ENCODE data around the gene RGS8.

The RGS8 gene

DNA sequence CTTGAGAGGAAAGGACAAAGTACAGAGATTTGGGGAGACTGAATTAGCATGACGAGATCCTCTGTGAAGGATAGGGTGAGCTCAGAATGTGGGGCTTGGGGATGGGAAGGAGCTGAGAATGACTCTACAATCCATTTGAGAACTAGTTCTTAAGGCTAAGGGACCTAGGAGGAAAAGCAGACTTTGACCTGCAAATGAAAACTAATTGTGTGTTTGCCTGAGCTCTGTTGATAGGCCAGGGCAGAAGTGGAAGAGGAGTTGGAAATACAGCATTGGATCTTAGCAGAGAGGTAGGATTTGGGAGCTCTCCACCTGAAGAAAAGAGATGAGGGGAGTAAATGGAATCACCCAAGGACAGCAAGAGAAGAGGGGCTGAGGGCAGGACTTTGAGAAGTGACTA lies 2.1 kb upstream of the RGS8 start:
- no peak overlapping the region for H3K4me3 Mint-ChIP-seq

DNA sequence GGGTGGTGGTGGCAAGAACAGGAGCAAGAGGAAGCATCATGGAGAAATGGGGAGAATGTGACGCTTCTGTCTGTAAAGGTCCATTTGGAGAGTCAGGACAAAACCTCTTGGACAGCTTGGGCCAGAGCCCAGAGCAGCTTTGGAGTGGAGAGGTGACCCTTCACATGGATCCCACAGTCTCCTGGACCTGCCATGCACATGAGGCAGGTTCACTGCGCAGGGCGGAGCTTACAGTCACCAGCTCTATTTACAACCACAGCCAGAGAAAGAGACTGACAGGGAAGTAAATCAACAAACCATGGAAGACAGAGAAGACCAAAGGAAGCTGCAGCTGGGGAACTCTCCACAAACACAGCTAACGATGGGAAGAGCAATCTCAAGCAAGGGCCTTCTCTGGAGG lies 828 bp upstream of the RGS8 start:
- H3K27me3 Mint-ChIP-seq: peaks cover 10% of the 10 kb centered on the region
- H3K4me3 Mint-ChIP-seq: no peak overlapping the region
- H3K27ac Mint-ChIP-seq: no peak overlapping the region
- no peaks in the 10 kb centered on the region for H3K9me3 Mint-ChIP-seq (ENCODE audit: low read depth)
- no peaks in the 10 kb centered on the region for H3K4me1 Mint-ChIP-seq (ENCODE audit: low read depth)
- H3K36me3 Mint-ChIP-seq: no peaks in the 10 kb centered on the region

More for the DNA sequence above, 2.1 kb upstream of the RGS8 start:
- H3K9me3 Mint-ChIP-seq (ENCODE audit: low read depth): no peaks in the 10 kb centered on the region
- H3K27me3 Mint-ChIP-seq: peaks cover 12% of the 10 kb centered on the region
- H3K27ac Mint-ChIP-seq: no peak overlapping the region
- H3K36me3 Mint-ChIP-seq: no peaks in the 10 kb centered on the region
- H3K4me1 Mint-ChIP-seq (ENCODE audit: low read depth): no peaks in the 10 kb centered on the region

DNA sequence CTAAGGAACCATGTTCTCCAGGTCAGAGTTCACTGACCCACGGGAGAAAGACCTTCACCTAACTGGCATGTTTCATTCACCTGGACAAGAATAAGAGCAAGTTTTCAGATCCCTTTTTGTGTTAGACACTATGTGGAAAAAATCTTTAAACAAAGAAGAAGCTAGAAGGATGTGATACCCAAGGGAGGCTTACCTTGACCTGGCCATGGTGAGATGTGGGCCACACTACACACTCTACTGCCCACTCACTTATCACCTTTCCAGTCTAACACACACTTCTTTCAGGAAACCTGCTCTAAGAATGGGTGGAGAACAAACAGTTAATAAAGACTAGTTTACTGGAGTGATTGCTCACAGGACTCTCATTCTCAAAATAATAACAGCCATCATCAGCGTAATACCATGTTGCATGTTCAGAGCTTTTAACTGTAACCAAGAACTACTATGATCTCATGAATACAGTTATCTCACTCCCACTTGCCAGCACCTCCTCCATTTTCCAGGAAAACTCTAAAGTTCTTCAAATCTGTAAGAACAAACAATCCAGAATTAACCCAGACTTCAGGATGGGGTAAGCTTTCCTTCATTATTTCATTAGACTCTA lies 1.4 kb downstream of the RGS8 start:
- Mint-ChIP-seq H3K36me3 (no peaks in the 10 kb centered on the region), H3K27me3 (peaks cover 8% of the 10 kb centered on the region), H3K27ac (no peak overlapping the region), H3K4me1 (ENCODE audit: low read depth) (no peaks in the 10 kb centered on the region), H3K9me3 (ENCODE audit: low read depth) (no peaks in the 10 kb centered on the region), H3K4me3 (no peak overlapping the region)

DNA sequence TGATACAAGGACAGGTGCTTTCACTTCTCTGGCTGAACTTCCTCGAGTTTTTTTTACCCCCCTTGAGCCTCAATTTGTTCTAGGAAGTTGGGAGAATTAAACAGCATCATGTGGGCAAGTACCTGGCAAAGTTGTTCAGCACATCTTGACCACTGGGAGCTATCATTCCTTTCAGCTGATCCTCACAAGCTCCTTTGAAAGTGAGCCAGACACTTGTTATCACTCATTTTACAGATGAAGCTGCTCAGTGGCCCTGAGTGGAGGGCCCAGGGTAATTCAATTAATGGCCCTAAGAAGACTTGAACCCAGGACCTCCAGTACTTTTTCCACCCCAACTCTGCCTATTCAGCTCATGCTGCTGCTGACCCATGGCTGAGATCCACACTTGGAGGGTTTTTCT lies 2.0 kb downstream of the RGS8 start:
- H3K36me3 Mint-ChIP-seq: no peaks in the 10 kb centered on the region
- no peaks in the 10 kb centered on the region for H3K9me3 Mint-ChIP-seq (ENCODE audit: low read depth)
- no peak overlapping the region for H3K27ac Mint-ChIP-seq

DNA sequence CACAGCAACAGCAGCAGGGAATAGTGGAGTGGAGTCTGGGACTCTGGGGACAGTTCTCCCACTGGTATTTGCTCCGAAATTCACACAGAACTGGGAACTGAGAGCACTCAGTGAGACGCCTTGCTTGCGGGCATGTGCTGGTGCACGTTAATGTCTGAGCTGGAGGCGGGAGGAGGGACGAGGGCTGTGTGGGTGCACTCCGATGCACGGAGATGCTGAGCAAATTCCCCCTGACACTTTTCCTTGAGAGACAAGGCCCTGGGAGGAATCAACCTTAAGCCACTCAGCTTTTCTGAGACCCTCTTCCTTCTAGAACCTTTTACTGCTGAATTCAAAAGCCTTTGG lies 2.8 kb downstream of the RGS8 start:
- Mint-ChIP-seq H3K27me3 (peaks cover 8% of the 10 kb centered on the region), H3K4me3 (no peak overlapping the region), H3K9me3 (ENCODE audit: low read depth) (no peaks in the 10 kb centered on the region), H3K36me3 (no peaks in the 10 kb centered on the region), H3K4me1 (ENCODE audit: low read depth) (no peaks in the 10 kb centered on the region), H3K27ac (no peak overlapping the region)

More for the DNA sequence above, 2.0 kb downstream of the RGS8 start:
- H3K4me1 Mint-ChIP-seq (ENCODE audit: low read depth): no peaks in the 10 kb centered on the region
- H3K27me3 Mint-ChIP-seq: peaks cover 8% of the 10 kb centered on the region
- no peak overlapping the region for H3K4me3 Mint-ChIP-seq

DNA sequence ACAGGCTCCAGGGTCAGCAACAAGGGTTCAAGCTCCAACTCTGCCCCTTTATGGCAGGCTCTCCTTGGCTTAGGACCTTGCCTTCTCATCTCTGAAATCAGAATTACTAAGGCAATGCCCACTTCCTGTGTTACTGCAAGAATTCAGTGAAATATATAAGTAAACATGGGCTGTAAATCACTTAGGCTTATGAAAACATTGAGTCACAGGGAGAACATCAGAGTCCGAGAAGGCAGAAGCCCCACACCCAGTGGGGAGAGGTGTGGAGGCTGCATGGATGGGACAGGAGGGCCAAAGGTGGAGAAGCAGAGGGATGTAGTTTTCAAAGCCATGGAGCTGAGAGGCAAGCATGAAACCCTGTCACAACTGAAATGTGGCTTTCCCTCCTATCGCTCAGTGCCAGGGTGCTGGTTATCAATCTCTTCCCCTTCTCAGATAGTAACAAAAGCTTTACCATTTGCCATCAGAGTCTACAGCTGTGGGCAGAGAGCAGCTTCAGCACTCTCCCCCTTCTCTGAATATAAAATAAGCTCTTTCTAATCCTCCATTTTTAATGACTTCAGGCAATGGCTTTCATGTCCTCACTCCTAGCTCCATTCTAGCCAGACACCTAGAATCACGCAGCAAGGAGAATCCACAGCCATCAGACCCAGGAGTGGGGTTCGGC lies 3.4 kb downstream of the RGS8 start:
- no peak overlapping the region for H3K27ac Mint-ChIP-seq
- no peak overlapping the region for H3K4me3 Mint-ChIP-seq
- no peaks in the 10 kb centered on the region for H3K9me3 Mint-ChIP-seq (ENCODE audit: low read depth)
- no peaks in the 10 kb centered on the region for H3K36me3 Mint-ChIP-seq
- peaks cover 8% of the 10 kb centered on the region for H3K27me3 Mint-ChIP-seq
- no peaks in the 10 kb centered on the region for H3K4me1 Mint-ChIP-seq (ENCODE audit: low read depth)

DNA sequence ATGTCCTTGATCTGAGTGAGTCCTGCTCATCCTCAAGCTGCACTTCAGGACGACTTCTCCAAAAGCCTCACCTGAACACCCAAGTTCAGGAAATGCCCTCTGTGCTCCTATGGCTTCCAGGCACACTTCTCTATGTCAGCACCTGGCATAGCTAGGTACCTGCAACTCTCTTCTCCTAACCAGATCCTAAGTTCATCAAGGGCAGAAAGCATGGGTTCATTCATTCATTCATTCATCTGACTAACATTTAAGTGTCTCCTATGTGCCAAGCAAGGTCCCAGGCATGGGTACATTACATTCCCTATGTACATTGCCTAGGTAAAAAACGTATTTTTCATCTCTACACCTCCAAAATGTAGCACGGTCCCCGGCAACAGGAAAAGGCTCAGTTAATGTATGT lies 4.0 kb downstream of the RGS8 start:
- H3K4me3 Mint-ChIP-seq: no peak overlapping the region
- H3K9me3 Mint-ChIP-seq (ENCODE audit: low read depth): no peaks in the 10 kb centered on the region
- H3K4me1 Mint-ChIP-seq (ENCODE audit: low read depth): no peaks in the 10 kb centered on the region
- H3K36me3 Mint-ChIP-seq: no peaks in the 10 kb centered on the region
- H3K27ac Mint-ChIP-seq: no peak overlapping the region
- peaks cover 8% of the 10 kb centered on the region for H3K27me3 Mint-ChIP-seq

DNA sequence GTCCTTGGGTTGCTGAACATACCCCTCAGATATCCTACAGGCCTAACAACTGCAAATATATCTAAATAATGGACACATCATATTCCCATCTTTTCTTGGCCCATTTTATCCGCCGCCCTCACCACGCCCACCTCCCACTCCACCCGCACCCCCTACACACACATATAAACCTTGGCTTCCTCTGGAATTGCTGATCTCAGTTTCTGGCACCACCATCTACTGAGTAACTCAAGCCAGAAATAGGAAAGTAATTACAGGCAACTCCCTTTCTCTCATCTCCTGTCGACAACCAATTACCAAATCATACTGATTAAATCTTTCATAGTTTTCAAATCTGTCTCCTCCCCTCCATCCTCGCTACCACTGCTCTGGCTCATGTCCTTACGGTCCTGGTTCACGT lies 4.7 kb downstream of the RGS8 start:
- Mint-ChIP-seq H3K36me3 (no peaks in the 10 kb centered on the region), H3K4me1 (ENCODE audit: low read depth) (no peaks in the 10 kb centered on the region), H3K4me3 (no peak overlapping the region), H3K9me3 (ENCODE audit: low read depth) (no peaks in the 10 kb centered on the region), H3K27ac (no peak overlapping the region), H3K27me3 (peaks cover 8% of the 10 kb centered on the region)

DNA sequence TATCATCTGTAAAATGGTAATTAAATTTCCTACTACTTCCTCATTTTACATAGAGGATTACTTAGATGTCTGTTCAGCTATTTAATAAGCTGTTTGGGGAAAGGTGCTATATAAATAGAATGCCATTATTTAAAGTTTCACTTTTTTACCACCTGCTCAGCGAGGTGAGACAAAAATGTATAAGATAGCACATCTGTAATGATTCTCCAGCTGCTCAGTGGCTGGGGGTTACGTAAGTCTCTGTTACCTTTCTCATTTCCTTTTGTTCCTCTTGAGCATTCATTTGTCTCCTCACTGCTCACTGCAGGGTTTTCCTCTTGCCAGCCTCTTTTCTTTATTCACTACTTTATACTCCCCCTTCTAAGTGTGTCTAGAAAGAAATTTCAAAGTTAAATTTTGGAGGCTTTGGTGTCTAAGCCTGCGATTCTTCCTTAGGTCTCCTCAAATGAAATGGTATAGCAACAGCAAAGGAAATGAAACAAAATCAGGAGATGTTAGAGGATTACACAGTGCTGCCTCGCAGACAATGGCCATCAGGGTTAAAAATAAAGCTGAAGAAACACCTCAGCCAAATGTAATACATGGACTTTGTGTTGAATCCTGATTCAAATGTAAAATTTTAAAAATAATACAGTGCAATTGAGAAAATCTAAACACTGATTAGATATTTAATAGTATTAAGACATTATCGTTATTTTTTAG lies 6.8 kb downstream of the RGS8 start:
- no peak overlapping the region for H3K27ac Mint-ChIP-seq
- no peaks in the 10 kb centered on the region for H3K27me3 Mint-ChIP-seq
- H3K9me3 Mint-ChIP-seq (ENCODE audit: low read depth): no peaks in the 10 kb centered on the region
- no peaks in the 10 kb centered on the region for H3K4me1 Mint-ChIP-seq (ENCODE audit: low read depth)
- no peaks in the 10 kb centered on the region for H3K36me3 Mint-ChIP-seq
- H3K4me3 Mint-ChIP-seq: no peak overlapping the region

DNA sequence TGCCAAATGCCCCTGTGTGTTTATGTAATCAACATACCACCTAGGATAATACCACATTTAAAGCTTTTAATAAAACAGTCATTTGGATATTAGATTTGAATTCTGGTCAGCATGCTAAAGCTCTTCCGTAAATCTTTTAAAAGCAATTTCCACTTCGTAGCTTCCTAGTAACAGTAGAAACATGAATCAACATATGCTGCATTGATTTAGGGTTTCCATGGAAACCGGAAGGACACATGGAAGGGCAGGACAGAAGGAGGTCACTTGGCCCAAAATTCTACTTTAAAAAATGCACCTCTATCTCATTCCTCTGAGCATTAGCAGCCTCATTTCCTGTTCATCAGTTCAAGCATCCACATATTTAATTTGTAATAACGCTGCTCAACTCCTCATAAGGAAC lies 8.1 kb downstream of the RGS8 start:
- Mint-ChIP-seq H3K27me3 (peaks cover 2% of the 10 kb centered on the region), H3K9me3 (ENCODE audit: low read depth) (no peaks in the 10 kb centered on the region), H3K36me3 (no peaks in the 10 kb centered on the region), H3K4me3 (no peak overlapping the region), H3K4me1 (ENCODE audit: low read depth) (no peaks in the 10 kb centered on the region), H3K27ac (no peak overlapping the region)

DNA sequence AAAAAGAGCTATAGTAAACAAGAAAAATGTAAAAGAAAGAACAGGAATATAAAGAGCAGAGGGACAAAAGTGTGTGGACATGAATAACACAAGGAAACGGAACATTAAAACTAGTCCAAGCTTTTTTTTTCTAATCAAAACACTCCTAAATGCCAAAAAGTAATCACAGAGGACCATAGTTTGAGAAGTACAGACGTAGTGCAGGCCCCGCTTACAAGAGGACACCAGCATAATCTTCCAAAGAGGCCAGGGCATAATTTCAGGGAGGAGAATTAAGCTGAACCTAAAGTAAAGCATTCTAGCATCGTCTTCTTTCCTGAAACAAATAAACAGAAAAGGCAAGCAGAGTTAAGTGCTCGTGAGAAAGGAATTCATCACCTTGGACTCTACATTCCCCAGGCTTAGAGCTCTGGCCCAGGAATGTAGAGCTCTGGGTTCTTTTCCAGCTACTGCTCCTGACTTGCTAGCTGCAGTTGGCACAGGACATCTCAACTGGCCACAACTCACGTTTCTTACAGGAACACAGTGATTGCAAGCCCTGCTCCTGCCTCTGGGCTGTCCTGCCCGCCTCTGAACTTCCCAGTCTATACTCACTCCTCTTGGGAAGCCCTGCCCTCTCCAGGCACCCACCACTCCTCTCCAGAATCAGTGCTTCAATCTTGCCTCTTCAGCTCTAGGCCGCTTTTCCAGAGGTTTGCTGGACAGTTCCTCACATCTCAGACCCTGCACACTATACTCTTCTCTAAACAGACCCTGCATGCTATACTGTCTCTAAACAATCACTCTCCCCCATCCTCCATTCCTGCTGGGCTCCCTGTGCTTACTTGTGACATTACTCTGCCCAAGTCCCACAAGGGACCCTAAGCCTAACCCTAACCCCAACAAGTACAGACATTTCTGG lies 9.8 kb downstream of the RGS8 start:
- Mint-ChIP-seq H3K36me3 (no peaks in the 10 kb centered on the region), H3K4me3 (no peak overlapping the region), H3K4me1 (ENCODE audit: low read depth) (no peaks in the 10 kb centered on the region), H3K9me3 (ENCODE audit: low read depth) (no peaks in the 10 kb centered on the region), H3K27ac (no peak overlapping the region), H3K27me3 (peaks cover 2% of the 10 kb centered on the region)

DNA sequence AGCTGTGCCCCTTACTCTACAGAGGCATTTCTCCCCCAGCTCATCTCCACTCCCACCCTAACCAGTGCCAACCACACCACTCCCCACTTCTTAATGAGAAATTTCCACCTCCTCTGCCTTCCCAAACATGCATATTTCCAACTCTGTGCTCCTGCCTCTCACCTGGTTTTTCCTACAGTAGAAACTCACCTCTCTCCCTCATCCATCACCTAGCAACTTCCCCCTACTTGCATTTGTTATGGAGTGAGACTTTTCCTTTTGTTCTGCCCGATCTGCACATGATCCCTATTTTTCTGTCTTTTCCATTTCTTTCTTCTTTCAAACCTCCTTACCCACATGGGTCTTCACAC lies 11.9 kb downstream of the RGS8 start:
- H3K36me3 Mint-ChIP-seq: no peaks in the 10 kb centered on the region
- no peaks in the 10 kb centered on the region for H3K4me1 Mint-ChIP-seq (ENCODE audit: low read depth)
- no peaks in the 10 kb centered on the region for H3K9me3 Mint-ChIP-seq (ENCODE audit: low read depth)
- no peak overlapping the region for H3K4me3 Mint-ChIP-seq
- peaks cover 2% of the 10 kb centered on the region for H3K27me3 Mint-ChIP-seq
- H3K27ac Mint-ChIP-seq: no peak overlapping the region

DNA sequence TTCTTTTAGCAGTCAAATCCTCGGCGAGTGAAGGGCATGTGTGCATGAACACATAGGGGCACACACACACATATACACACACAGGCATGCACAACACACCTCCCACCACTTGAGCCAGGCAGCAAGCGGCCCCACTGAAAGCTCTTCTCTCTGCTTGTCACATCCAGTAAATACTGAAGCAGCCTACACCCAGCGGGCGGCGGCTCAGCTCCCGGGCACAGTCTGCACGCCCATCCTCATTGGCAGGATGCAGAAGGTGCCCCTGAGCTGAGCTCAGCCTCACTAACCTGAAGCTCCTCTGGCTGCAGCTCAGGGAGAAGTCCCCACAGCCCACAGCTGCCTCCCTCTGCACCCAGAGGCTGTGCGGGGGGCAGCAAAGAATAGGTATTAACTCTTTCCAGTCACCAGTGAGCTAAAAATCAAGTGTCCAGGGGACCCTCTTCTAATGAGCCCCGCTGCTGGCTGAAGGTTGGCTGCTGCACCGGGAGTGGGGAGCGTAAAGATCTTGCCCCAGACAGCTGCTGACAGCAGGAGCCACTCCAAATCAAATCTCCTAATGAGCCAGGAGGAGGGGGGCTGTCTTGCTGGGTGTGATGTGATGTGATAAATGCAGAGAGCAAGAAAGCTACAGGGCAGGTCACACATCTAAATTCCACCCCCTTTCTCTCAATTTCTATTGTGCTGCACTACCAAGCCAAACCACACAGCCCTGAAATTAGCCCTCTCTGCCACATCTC lies 12.5 kb downstream of the RGS8 start:
- Mint-ChIP-seq H3K4me1 (ENCODE audit: low read depth) (no peaks in the 10 kb centered on the region), H3K27me3 (peaks cover 2% of the 10 kb centered on the region), H3K27ac (no peak overlapping the region), H3K9me3 (ENCODE audit: low read depth) (no peaks in the 10 kb centered on the region), H3K36me3 (no peaks in the 10 kb centered on the region), H3K4me3 (no peak overlapping the region)

DNA sequence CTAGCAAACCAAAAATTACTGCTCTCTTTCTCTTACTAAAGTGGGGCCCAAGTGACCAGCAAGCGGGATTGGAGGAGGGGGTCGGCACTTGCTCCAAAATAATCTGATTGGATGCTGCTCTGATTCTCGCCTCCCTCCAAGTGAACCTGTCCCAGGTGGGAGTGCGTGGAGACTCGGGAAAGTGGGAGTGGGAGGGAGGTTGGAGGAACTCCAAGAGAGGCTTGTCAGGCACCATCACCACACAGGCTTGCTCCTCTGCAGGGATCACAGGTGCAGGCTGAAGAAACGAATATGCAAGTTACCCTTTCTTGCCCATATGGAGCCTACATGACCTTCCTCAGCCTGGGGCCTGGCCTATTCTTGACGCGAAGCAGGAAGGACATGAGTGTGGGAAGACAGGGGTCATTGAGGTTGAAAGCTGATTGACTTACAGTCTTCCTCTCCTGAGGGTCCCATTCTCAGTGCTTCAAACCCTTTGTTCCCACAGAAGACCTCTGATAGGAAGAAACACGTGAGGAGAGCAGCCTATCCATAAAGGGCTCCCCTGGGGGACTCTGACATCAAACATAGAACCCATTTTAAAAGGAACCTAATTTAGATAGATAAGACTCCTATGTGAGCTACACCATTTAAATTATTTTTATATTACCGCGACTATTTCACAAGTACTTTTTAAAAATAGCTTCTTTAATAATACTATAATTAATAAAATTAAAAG lies 14.2 kb downstream of the RGS8 start:
- H3K9me3 Mint-ChIP-seq (ENCODE audit: low read depth): no peaks in the 10 kb centered on the region
- H3K27ac Mint-ChIP-seq: no peak overlapping the region
- no peaks in the 10 kb centered on the region for H3K36me3 Mint-ChIP-seq
- H3K4me3 Mint-ChIP-seq: no peak overlapping the region
- no peaks in the 10 kb centered on the region for H3K4me1 Mint-ChIP-seq (ENCODE audit: low read depth)
- H3K27me3 Mint-ChIP-seq: peaks cover 2% of the 10 kb centered on the region
